ENCODE measurements around the gene LEAP2.
"Not testable (repeated sequence)": the region's sequence is repeated elsewhere in the genome, so short reads cannot be mapped to it uniquely, and the experiment has no call there.

LEAP2 gene

GRCh38 chr5:132841305-132841704 is 32.2 kb upstream of the LEAP2 start:
- DNase-seq: no peak

- DNase-seq: no peak
These were observed 25.2 kb upstream of the LEAP2 start for GRCh38 chr5:132848270-132848669.

- DNase-seq: no peak
These were observed 24.1 kb upstream of the LEAP2 start for GRCh38 chr5:132849347-132849746.

- no peak for DNase-seq
These were observed 23.4 kb upstream of the LEAP2 start for GRCh38 chr5:132850066-132850465.

- DNase-seq: no peak
These were observed 20.1 kb upstream of the LEAP2 start for GRCh38 chr5:132853323-132853722.

GRCh38 chr5:132853790-132854189 is 19.7 kb upstream of the LEAP2 start:
- no peak for DNase-seq

- DNase-seq: no peak
These were observed 19.2 kb upstream of the LEAP2 start for GRCh38 chr5:132854301-132854700.

- DNase-seq: not testable (repeated sequence)
These were observed 18.5 kb upstream of the LEAP2 start for GRCh38 chr5:132854992-132855391.

- no peak for DNase-seq
These were observed 17.5 kb upstream of the LEAP2 start for GRCh38 chr5:132856011-132856410.

GRCh38 chr5:132859889-132860437 is 13.5 kb upstream of the LEAP2 start:
- DNase-seq: no peak

GRCh38 chr5:132860742-132861141 is 12.7 kb upstream of the LEAP2 start:
- no peak for DNase-seq

GRCh38 chr5:132865668-132866341 is 7.7 kb upstream of the LEAP2 start:
- no peak for DNase-seq

- DNase-seq: peak; percentile 94
These were observed 7.0 kb upstream of the LEAP2 start, which contains the start of the genes GDF9 and UQCRQ for GRCh38 chr5:132866342-132867045. Gene GDF9 (minus strand): TSS chr5:132866469. CDS start chr5:132864533, 1,936 bp downstream. Gene UQCRQ (plus strand): TSS chr5:132866642. CDS start chr5:132866882, 240 bp downstream.

GRCh38 chr5:132867046-132867451 is 6.4 kb upstream of the LEAP2 start:
- no peak for DNase-seq

GRCh38 chr5:132868754-132869153 is 4.7 kb upstream of the LEAP2 start:
- no peak for DNase-seq

GRCh38 chr5:132870801-132871200 is 2.7 kb upstream of the LEAP2 start:
- DNase-seq: no peak

GRCh38 chr5:132871459-132872284 is 1.8 kb upstream of the LEAP2 start:
- DNase-seq: no peak

GRCh38 chr5:132872788-132873118 is 715 bp upstream of the LEAP2 start:
- DNase-seq: no peak

GRCh38 chr5:132873930-132874271 is 433 bp downstream of the LEAP2 start:
- no peak for DNase-seq

GRCh38 chr5:132876020-132876759 is 2.7 kb downstream of the LEAP2 start:
- DNase-seq: no peak

GRCh38 chr5:132877466-132877865 is 4.0 kb downstream of the LEAP2 start:
- no peak for DNase-seq

GRCh38 chr5:132877938-132878337 is 4.5 kb downstream of the LEAP2 start:
- DNase-seq: no peak
